GM12873 (cell line): ENCODE data around the gene RAMP3.

Experiments used
- TF ChIP-seq, protein P1 (sequence below): IDR thresholded peaks from 2 replicates; pipeline ENCODE4 v1.5.1; 2012; ENCODE audit warnings: low read depth, mild to moderate bottlenecking, moderate library complexity, low read length, control low read depth; ENCODE audit not compliant: insufficient read depth; ENCODE audit errors: missing control alignments

The RAMP3 gene

DNA sequence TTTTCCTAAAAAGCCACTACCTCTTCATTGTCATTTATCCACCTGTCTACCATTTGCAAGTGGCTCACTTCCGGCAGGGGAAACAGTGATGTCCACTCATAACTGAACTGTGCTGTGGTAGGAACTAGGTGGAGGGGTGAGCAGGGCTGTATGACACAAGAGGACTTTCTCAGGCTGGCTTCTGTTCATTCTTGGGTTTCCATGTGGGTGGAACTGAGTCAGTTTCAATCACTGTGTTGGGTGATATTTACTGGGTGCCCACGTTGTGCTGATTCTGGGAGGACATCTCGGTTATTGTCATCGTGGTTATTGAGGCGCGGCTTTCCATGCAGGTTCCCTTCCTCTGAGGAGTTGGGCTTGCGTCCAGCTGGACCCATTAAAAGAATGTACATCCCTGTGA is 38.8 kb downstream of the RAMP3 start:
- TF ChIP-seq, protein P1, sequence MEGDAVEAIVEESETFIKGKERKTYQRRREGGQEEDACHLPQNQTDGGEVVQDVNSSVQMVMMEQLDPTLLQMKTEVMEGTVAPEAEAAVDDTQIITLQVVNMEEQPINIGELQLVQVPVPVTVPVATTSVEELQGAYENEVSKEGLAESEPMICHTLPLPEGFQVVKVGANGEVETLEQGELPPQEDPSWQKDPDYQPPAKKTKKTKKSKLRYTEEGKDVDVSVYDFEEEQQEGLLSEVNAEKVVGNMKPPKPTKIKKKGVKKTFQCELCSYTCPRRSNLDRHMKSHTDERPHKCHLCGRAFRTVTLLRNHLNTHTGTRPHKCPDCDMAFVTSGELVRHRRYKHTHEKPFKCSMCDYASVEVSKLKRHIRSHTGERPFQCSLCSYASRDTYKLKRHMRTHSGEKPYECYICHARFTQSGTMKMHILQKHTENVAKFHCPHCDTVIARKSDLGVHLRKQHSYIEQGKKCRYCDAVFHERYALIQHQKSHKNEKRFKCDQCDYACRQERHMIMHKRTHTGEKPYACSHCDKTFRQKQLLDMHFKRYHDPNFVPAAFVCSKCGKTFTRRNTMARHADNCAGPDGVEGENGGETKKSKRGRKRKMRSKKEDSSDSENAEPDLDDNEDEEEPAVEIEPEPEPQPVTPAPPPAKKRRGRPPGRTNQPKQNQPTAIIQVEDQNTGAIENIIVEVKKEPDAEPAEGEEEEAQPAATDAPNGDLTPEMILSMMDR: no peak

DNA sequence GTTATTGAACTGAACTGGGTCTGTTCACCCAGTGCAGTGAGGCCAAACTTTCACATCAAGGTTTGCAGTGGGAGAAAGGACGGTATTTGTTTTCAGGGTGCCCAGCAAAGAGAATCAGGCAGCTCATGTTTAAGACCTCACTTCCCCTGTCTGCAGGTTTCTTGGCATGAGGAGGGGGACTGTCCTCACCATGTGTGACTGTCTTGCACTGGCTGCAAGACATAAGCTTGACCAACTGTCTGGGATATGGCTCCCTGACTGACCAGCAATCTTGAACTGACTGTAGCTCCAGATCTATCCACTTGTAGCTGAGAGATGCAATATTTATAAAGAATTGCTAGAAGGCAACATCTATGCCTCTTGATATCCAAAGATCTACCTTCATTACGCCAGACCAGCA is 39.9 kb downstream of the RAMP3 start:
- TF ChIP-seq, protein P1: no peak

DNA sequence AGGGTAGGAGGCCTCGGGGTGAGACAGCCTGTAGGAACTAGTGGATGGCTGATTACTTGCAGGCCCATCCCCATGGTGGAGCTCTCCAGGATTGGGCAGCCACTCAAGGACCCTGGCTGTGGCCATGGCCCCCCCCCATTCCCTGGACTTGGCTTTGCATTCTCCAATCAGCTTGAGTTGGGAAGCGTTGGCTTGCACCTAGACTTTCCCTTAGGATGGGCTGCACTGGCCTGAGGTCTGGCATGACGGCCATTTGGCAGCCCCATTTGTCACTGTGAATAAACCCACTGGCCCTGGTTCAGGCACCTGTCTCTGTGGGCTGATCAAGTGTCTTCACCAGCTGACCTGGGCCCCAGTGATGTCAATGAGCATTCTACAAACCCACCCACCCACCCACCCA is 41.4 kb downstream of the RAMP3 start:
- TF ChIP-seq, protein P1: no peak

DNA sequence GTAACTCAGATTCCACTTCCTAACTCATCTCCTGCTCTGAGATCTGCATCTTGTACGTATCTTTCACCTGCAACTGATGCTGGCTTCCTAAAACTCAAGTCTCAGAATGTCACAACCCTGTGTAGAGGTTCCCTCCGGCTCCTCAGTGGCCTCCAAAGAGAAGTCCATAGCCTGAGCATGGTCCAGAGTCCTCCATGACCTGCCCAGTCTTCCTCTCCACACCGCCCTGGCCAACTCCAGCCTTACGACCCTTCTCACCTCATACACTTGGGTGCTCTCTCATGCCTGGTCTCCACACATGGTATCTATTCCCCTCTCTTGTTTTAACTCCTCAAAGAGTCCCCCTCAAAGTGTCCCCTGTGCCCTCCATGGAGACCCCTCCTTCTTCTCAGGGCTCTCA is 41.9 kb downstream of the RAMP3 start:
- TF ChIP-seq, protein P1: no peak

DNA sequence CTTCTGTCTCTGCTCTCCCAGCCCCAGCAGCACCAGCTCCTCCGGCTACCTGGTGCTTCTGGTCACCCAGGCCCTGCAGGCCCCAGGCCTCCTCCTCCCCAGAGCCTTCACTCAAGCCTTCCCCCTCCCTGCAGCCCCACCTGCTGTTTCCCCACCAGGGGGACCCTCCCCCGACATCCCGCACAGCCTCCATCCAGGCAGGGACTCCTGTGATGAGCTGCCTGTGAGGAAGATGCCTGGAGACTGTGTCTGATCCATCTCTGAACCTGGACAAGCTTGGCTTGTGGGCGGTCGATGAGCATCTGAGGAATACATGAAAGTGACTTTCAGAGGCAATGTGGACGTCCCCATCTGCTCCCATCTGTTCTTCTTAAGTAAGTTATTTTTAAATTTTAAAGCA is 45.0 kb downstream of the RAMP3 start:
- TF ChIP-seq, protein P1: no peak

DNA sequence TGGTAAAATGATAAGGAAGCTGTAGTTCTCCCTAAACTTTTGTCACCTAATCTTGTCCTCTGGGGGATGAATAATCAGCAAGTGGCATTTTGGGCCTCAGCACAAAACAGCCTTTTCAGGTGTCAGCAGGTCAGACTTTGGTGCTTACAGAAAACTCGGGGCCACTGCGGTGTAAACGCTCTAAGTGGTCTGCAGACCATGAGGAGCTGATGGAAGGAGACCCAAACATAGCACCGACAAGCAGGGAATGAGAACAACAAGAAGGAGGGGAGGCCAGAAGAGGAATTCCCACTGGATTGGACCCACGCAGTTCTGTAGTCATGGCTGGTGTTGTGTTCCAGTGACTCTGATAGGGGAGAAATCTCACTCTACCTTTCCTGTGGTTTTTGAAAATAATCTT is 45.4 kb downstream of the RAMP3 start:
- TF ChIP-seq, protein P1: no peak

DNA sequence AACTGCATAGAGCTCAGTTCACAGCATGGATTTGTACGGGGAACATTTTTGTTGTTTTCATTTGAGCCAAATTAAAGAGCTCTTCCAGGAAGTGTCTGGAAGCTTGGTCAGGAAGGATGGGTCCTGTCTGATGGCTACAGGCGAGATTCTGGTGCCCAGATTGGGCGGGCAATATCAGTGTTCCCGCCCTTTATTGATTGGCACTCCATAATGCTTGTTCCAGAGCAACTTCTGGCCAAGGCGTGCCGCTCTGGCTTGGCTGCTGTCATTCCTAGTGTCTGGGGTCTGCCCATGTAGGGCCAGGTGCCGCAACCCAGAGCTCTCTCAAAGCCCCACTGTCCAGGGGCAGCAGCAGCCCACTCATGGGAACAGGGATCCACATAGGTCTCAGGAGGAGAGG is 45.9 kb downstream of the RAMP3 start:
- TF ChIP-seq, protein P1: no peak

DNA sequence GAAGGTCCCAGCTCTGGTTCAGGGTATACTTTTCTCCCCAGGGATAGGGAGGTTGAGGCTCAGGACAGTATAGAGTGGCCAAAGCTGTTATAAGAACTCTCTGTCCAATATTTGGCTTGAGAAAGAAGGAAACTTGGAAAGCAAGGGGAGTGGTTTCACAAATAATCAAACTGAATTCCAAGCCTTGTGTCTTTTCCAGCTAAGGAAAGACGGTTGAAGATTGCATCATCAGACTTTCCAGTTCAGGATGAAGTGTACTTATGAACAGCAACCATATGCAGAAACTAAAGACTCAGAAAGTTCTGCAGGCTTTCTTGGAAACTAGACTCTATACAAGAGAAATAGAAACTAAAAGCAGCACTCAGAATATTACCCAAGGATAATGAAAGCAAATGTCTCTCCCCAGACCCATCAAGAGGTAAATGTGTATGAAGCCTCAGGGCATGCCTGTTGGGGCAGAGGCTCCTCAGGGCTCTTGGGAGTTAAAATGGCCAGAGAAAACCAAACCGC is 46.4 kb downstream of the RAMP3 start:
- TF ChIP-seq, protein P1: no peak
